Panc1 (cell line): ENCODE measurements around the gene GSTK1. TPM values are rescaled to one million over a fixed set of nuclear protein-coding genes. Genes with fewer than 3 reads are reported as not detected.
A peak's percentile ranks its signal among the peaks of the same experiment; 100 is the strongest.

Experiments used
- ATAC-seq: fragments of 200-7000 bp; cut with Tn5 transposase; 2 replicates; pipeline ENCODE4 v1.9.1; 2020; ENCODE audit warnings: mild to moderate bottlenecking, moderate library complexity
- BruUV-seq: library from RNA; stranded (reverse); fragments of 400-500 nt; replicated peaks from 2 replicates; lab custom pipeline; 2021; lab: Mats Ljungman, UMichigan
- CTCF ChIA-PET: fragments of 300-600 bp; sonication (Branson Sonifier 250); formaldehyde crosslinking; loops from one replicate; lab custom pipeline; 2022; ENCODE audit warnings: antibody characterized with exemption; lab: Charles Lee
- POLR2A ChIA-PET: fragments of 300-600 bp; sonication (Branson Sonifier 250); formaldehyde crosslinking; loops from one replicate; lab custom pipeline; 2022; ENCODE audit warnings: antibody characterized with exemption; lab: Charles Lee
- DNase-seq: peaks from one replicate; pipeline ENCODE4 v3.0.0-alpha.2; 2010; ENCODE audit warnings: low read depth, low spot score
- H3K27ac ChIP-seq: 2 replicates; pipeline ENCODE4 v1.5.1; 2011; ENCODE audit warnings: mild to moderate bottlenecking, low read length, inconsistent platforms
- H3K27me3 ChIP-seq: fragments of 200-500 bp; sonication (Bioruptor generic); 2 replicates; pipeline ENCODE4 v1.6.0; 2014; ENCODE audit warnings: low read length, inconsistent platforms; ENCODE audit not compliant: control insufficient read depth, insufficient read depth
- H3K36me3 ChIP-seq: fragments of 200-500 bp; sonication (Bioruptor generic); 2 replicates; pipeline ENCODE4 v1.5.1; 2014; ENCODE audit warnings: inconsistent platforms, mild to moderate bottlenecking, low read length, moderate library complexity; ENCODE audit not compliant: control insufficient read depth, insufficient read depth
- H3K4me1 ChIP-seq: 2 replicates; pipeline ENCODE4 v1.5.1; 2011; ENCODE audit warnings: inconsistent platforms, mild to moderate bottlenecking, low read length, moderate library complexity; ENCODE audit not compliant: control insufficient read depth, insufficient read depth
- H3K4me3 ChIP-seq, 2 experiments: 2 replicates each; pipeline ENCODE4 v1.5.1; 2011 to 2012; ENCODE audit warnings: low read depth in 2 of 2, low read length in 2 of 2, mild to moderate bottlenecking in 2 of 2, inconsistent platforms in 1 of 2, moderate library complexity in 1 of 2
- H3K9me3 ChIP-seq: fragments of 200-500 bp; sonication (Bioruptor generic); 2 replicates; pipeline ENCODE4 v1.5.1; 2014; ENCODE audit warnings: low read depth, mild to moderate bottlenecking, inconsistent platforms, low read length, moderate library complexity; ENCODE audit not compliant: control insufficient read depth, insufficient read depth
- CTCF ChIP-seq: fragments of 450-650 bp; IDR thresholded peaks from 2 replicates; pipeline ENCODE4 v1.5.1; 2017; ENCODE audit warnings: mild to moderate bottlenecking
- POLR2AphosphoS5 ChIP-seq: IDR thresholded peaks from 2 replicates; pipeline ENCODE4 v1.6.1; 2012; ENCODE audit warnings: mild to moderate bottlenecking, low read depth, low read length, moderate library complexity
- REST ChIP-seq, 2 experiments: IDR thresholded peaks; 2 replicates each; pipeline ENCODE4 v1.6.1; 2011 to 2012; ENCODE audit warnings: low read depth in 2 of 2, control low read depth in 1 of 2, low read length in 1 of 2, mild to moderate bottlenecking in 1 of 2, moderate library complexity in 1 of 2; ENCODE audit not compliant: insufficient read depth in 1 of 2
- SIN3A ChIP-seq: IDR thresholded peaks from 2 replicates; pipeline ENCODE4 v1.6.1; 2012; ENCODE audit warnings: low read depth, mild to moderate bottlenecking, low read length, moderate library complexity, borderline replicate concordance; ENCODE audit not compliant: insufficient read depth
- TCF7L2 ChIP-seq: IDR thresholded peaks from 2 replicates; pipeline ENCODE4 v1.6.1; 2011; ENCODE audit warnings: mild to moderate bottlenecking, low read depth, low read length, inconsistent platforms
- in situ Hi-C: cut with HindIII; loops from 2 replicates; pipeline ENCODE4 v1.10.0; 2016; ENCODE audit warnings: low sequenced_read_pairs, low pct_unique_long_range_greater_than_20kb
- intact Hi-C: fragments of 100-400 bp; cut with micrococcal nuclease; formaldehyde crosslinking; loops from one replicate; pipeline ENCODE4 v1.10.0; 2022; ENCODE audit not compliant: unreplicated experiment
- total RNA-seq: library from RNA; stranded (reverse); gene quantifications from one replicate; pipeline ENCODE4 v1.2.1, GENCODE V29; 2021; ENCODE audit not compliant: unreplicated experiment

GSTK1 gene
- total RNA-seq, 1 experiment from 2014 or later: 100 TPM

- DNase-seq: no peak
- intact Hi-C loops: loop anchor here (2.0 kb wide), 1 partner anchor 63 kb away; no protein-coding TSS in a partner anchor
- ChIA-PET POLR2A (no interaction called here), CTCF (no interaction called here)
- Histone ChIP-seq H3K9me3 (no peaks in the 10 kb centered on the region), H3K36me3 (peaks cover 41% of the 10 kb centered on the region), H3K4me3 (no peak overlapping the region), H3K27me3 (no peaks in the 10 kb centered on the region), H3K27ac (no peak overlapping the region), H3K4me1 (no peaks in the 10 kb centered on the region)
- BruUV-seq: no TSS peak
- no peak for TF ChIP-seq CTCF
- no peak for TF ChIP-seq SIN3A
- no peak for TF ChIP-seq POLR2AphosphoS5
- TF ChIP-seq REST (IDR thresholded peaks at IDR 0.05; ENCODE audit: insufficient read depth in 1 of 2, low read depth in 2 of 2, low read length in 1 of 2): no peak
- TF ChIP-seq TCF7L2: no peak
- in situ Hi-C loops: no loop called here
- no peak for ATAC-seq
Observed at GRCh38 chr7:143303733-143304132, 40.5 kb downstream of the GSTK1 start.

GRCh38 chr7:143304938-143305337 lies 41.7 kb downstream of the GSTK1 start:
- Histone ChIP-seq H3K4me3 (no peak overlapping the region), H3K27ac (no peak overlapping the region), H3K36me3 (peaks cover 37% of the 10 kb centered on the region), H3K27me3 (no peaks in the 10 kb centered on the region), H3K4me1 (no peaks in the 10 kb centered on the region), H3K9me3 (no peaks in the 10 kb centered on the region)
- intact Hi-C loops: loop anchor here (2.0 kb wide), 1 partner anchor 64 kb away; no protein-coding TSS in a partner anchor
- no peak for TF ChIP-seq REST (IDR thresholded peaks at IDR 0.05; ENCODE audit: insufficient read depth in 1 of 2, low read depth in 2 of 2, low read length in 1 of 2)
- no peak for TF ChIP-seq TCF7L2
- TF ChIP-seq CTCF: no peak
- no peak for TF ChIP-seq SIN3A
- TF ChIP-seq POLR2AphosphoS5: no peak
- BruUV-seq: no TSS peak
- ATAC-seq: 0 out of 2 replicates have a peak, but pooled peaks have one; percentile 38
- in situ Hi-C loops: no loop called here
- CTCF ChIA-PET: no interaction called here
- DNase-seq: no peak
- POLR2A ChIA-PET: no interaction called here
